T47D (cell line): ENCODE measurements around the gene RSPH3.
A peak's percentile ranks its signal among the peaks of the same experiment; 100 is the strongest.
"Not testable (repeated sequence)": the region's sequence is repeated elsewhere in the genome, so short reads cannot be mapped to it uniquely, and the experiment has no call there.

ENCODE experiments used
- DNase-seq, 2 experiments: peaks; one replicate each; pipeline versions ENCODE4 v3.0.0 to v3.0.0-alpha.2; 2011 to 2012; ENCODE audit warnings: low read depth in 1 of 2, low spot score in 1 of 2
- JUND ChIP-seq: IDR thresholded peaks from 2 replicates; pipeline ENCODE4 v1.6.1; 2012; ENCODE audit warnings: low read depth
- in situ Hi-C: cut with HindIII; loops from 2 replicates; pipeline ENCODE4 v1.10.0; 2016; ENCODE audit warnings: low sequenced_read_pairs, low pct_unique_long_range_greater_than_20kb

The RSPH3 gene

GRCh38 chr6:158999666-159000403 is at the start of gene RSPH3:
Gene RSPH3 (minus strand): TSS chr6:159000202. CDS start chr6:158999550, 652 bp downstream.
- peak; percentile 79 to 97 for DNase-seq
- in situ Hi-C loops = no loop called here
- TF ChIP-seq JUND = no peak

GRCh38 chr6:159047891-159048685 is 48.1 kb upstream of the RSPH3 start:
- DNase-seq = no peak
- in situ Hi-C loops = no loop called here
- no peak for TF ChIP-seq JUND

GRCh38 chr6:159045801-159046200 is 45.8 kb upstream of the RSPH3 start:
- DNase-seq = no peak
- in situ Hi-C loops = no loop called here
- no peak for TF ChIP-seq JUND

- peak in 1 of 2 experiments; percentile 12 for DNase-seq
- in situ Hi-C loops = no loop called here
- TF ChIP-seq JUND = no peak
These were observed 45.1 kb upstream of the RSPH3 start, which contains the start of gene TAGAP for GRCh38 chr6:159044899-159045727. Gene TAGAP (minus strand): TSS chr6:159044991. CDS start chr6:159044146, 845 bp downstream.

GRCh38 chr6:159043947-159044346 is 43.9 kb upstream of the RSPH3 start:
- no peak for TF ChIP-seq JUND
- no peak for DNase-seq
- in situ Hi-C loops = no loop called here

GRCh38 chr6:159043251-159043650 is 43.2 kb upstream of the RSPH3 start:
- no peak for TF ChIP-seq JUND
- DNase-seq = no peak
- in situ Hi-C loops = no loop called here

GRCh38 chr6:159042826-159043181 is 42.8 kb upstream of the RSPH3 start:
- no peak for DNase-seq
- in situ Hi-C loops = no loop called here
- no peak for TF ChIP-seq JUND

- DNase-seq = peak; percentile 60 to 81
- in situ Hi-C loops = no loop called here
- TF ChIP-seq JUND = no peak
These were observed 42.2 kb upstream of the RSPH3 start for GRCh38 chr6:159042003-159042825.

- no peak for DNase-seq
- in situ Hi-C loops = no loop called here
- no peak for TF ChIP-seq JUND
These were observed 41.2 kb upstream of the RSPH3 start for GRCh38 chr6:159041181-159041580.

- no peak for TF ChIP-seq JUND
- in situ Hi-C loops = no loop called here
- DNase-seq = no peak
These were observed 39.9 kb upstream of the RSPH3 start for GRCh38 chr6:159039885-159040258.

GRCh38 chr6:159038914-159039884 is 39.2 kb upstream of the RSPH3 start:
- DNase-seq = peak in 1 of 2 experiments; percentile 18
- TF ChIP-seq JUND = no peak
- in situ Hi-C loops = no loop called here

- DNase-seq = not testable (repeated sequence)
These were observed 38.3 kb upstream of the RSPH3 start for GRCh38 chr6:159038318-159038717.

More at GRCh38 chr6:159038318-159038717, 38.3 kb upstream of the RSPH3 start:
- in situ Hi-C loops = not testable (repeated sequence)
